Fibroblast of lung (primary cell): ENCODE results near the gene CAPN9.

Source experiments
- CTCF ChIP-seq, 2 donors: IDR thresholded peaks in 1 of 2; conservative IDR thresholded peaks in 1 of 2; 1 replicate in 1 of 2; 2 replicates in 1 of 2; pipeline ENCODE4 v1.5.1; 2011 to 2012; ENCODE audit warnings: low read length in 2 of 2, control low read depth in 1 of 2, inconsistent platforms in 1 of 2, low read depth in 1 of 2, mild to moderate bottlenecking in 1 of 2
- EZH2 ChIP-seq: IDR thresholded peaks from 2 replicates; pipeline ENCODE4 v1.5.1; 2012; ENCODE audit warnings: low read length, control low read depth, mild to moderate bottlenecking; ENCODE audit errors: missing control alignments

GRCh38 chr1:230849451-230850224, 102.5 kb downstream of the CAPN9 start:
- no peak for TF ChIP-seq CTCF (conservative IDR thresholded peaks at IDR 0.05 in 1 of 2, IDR thresholded peaks at IDR 0.05 in 1 of 2; ENCODE audit: low read depth in 1 of 2, low read length in 2 of 2)
- no peak for TF ChIP-seq EZH2
